ENCODE results near the gene SIX4. TPM values are rescaled to one million over a fixed set of nuclear protein-coding genes. Genes with fewer than 3 reads are reported as not detected.

The SIX4 gene
- total RNA-seq, 1 donor: 14.7 TPM

DNA sequence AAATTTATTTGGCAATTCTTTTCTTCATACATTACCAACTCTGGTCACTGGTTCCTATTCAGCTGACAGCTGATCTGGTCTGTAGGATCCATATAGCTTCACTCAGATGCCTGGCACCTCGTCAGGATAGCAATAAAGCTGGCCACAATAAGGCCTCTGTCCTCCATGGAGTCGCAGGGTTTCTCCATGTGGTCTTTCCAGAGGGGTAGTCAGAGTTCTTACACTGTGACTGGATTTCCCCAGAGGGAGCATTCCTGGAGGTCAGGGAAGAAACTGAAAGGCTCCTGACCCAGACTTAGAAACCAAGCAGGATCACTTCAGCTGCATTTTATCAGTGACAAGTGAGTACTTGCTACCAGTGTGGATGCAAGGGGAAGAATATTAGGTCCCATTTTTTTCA is 39.9 kb downstream of the SIX4 start:
- DNase-seq (ENCODE audit: low read depth): no peak
- TF ChIP-seq, protein P1, sequence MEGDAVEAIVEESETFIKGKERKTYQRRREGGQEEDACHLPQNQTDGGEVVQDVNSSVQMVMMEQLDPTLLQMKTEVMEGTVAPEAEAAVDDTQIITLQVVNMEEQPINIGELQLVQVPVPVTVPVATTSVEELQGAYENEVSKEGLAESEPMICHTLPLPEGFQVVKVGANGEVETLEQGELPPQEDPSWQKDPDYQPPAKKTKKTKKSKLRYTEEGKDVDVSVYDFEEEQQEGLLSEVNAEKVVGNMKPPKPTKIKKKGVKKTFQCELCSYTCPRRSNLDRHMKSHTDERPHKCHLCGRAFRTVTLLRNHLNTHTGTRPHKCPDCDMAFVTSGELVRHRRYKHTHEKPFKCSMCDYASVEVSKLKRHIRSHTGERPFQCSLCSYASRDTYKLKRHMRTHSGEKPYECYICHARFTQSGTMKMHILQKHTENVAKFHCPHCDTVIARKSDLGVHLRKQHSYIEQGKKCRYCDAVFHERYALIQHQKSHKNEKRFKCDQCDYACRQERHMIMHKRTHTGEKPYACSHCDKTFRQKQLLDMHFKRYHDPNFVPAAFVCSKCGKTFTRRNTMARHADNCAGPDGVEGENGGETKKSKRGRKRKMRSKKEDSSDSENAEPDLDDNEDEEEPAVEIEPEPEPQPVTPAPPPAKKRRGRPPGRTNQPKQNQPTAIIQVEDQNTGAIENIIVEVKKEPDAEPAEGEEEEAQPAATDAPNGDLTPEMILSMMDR (IDR thresholded peaks at IDR 0.05; ENCODE audit: insufficient read depth, low read depth, low read length): no peak
- H3K4me3 ChIP-seq (ENCODE audit: low read depth, low read length): no peak overlapping the region

DNA sequence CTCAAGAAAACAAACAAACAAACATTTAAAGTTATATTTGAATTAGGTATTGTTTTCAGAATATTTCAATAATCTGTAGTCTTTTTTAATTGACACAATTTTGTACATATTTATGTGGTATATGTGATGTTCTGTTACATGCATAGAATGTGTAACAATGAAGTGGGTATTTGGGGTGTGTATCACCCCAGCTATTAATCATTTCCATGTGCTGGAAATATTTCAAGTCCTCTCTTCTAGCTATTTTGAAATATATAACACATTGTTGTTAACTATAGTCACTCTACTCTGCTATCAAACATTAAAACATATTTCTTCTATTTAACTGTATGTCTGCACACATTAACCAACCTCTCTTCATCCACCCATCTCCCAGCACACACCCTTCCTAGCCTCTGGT is 42.9 kb downstream of the SIX4 start:
- no peak overlapping the region for H3K4me3 ChIP-seq (ENCODE audit: low read depth, low read length)
- TF ChIP-seq, protein P1 (IDR thresholded peaks at IDR 0.05; ENCODE audit: insufficient read depth, low read depth, low read length): no peak
- no peak for DNase-seq (ENCODE audit: low read depth)

DNA sequence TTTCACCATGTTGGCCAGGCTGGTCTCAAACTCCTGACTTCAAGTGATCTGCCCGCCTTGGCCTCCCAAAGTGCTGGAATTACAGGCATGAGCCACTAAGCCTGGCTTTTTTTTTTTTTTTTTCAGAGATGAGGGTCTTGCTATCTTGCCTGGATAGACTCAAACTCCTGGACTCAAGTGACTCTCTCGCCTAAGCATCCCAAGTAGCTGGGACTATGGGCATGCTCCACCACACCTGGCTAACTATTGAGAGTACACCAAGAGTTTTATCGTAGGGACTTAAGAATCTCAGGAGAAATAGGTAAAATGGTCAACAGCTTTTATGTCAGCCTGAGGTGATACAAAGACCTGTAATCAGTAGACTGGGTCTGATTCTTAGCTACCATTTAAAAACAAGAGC is 43.6 kb downstream of the SIX4 start:
- no peak overlapping the region for H3K4me3 ChIP-seq (ENCODE audit: low read depth, low read length)
- TF ChIP-seq, protein P1 (IDR thresholded peaks at IDR 0.05; ENCODE audit: insufficient read depth, low read depth, low read length): no peak
- DNase-seq (ENCODE audit: low read depth): no peak

GRCh38 chr14:60679566-60680258 is 44.4 kb downstream of the SIX4 start:
- DNase-seq (ENCODE audit: low read depth): no peak
- TF ChIP-seq, protein P1 (IDR thresholded peaks at IDR 0.05; ENCODE audit: insufficient read depth, low read depth, low read length): no peak
- H3K4me3 ChIP-seq (ENCODE audit: low read depth, low read length): no peak overlapping the region

DNA sequence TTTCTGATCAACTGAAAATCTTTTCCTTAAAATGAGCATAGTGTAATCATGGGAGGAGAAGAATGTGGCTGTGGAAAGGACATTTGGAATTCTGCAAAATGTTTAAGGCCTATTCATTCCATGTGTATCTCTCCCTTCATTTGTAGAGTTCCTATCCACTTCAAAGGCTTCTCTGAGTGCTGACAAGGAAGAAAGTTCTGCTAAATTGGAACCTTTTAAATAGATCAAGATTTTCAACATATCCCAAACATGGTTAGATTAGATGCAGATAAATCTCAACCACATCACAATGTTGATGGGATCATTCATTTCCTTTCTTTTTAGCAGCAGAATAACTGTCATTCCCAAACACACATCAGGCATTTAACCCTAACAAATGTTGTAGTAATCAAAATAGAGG is 46.5 kb downstream of the SIX4 start:
- H3K4me3 ChIP-seq (ENCODE audit: low read depth, low read length): no peak overlapping the region
- no peak for DNase-seq (ENCODE audit: low read depth)
- TF ChIP-seq, protein P1 (IDR thresholded peaks at IDR 0.05; ENCODE audit: insufficient read depth, low read depth, low read length): no peak

DNA sequence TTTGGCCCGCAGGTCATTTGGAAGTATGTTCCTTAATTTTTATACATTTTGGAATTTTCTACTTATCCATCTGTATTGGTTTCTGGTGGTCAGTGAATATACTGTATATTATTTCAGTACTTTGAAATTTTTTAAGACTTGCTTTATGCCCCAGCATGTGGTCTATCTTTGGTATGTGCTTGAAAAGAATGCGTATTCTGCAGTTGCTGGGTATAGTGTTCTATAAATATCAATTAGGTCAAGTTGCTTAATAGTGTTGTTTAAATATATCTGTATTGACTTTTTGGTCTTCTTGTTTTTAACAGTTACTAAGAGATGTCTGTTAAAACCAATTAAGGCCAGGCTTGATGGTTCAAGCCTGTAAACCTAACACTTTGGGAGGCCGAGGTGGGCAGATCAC is 53.2 kb downstream of the SIX4 start:
- TF ChIP-seq, protein P1 (IDR thresholded peaks at IDR 0.05; ENCODE audit: insufficient read depth, low read depth, low read length): no peak
- H3K4me3 ChIP-seq (ENCODE audit: low read depth, low read length): no peak overlapping the region
- DNase-seq (ENCODE audit: low read depth): no peak

All from fibroblast of villous mesenchyme (primary cell).